Spinal cord (tissue), 10 donors: ENCODE results near the gene SMC5. TPM values are rescaled to one million over a fixed set of nuclear protein-coding genes. Genes with fewer than 3 reads are reported as not detected.
A peak's percentile ranks its signal among the peaks of the same experiment; 100 is the strongest.

Source experiments
- DNase-seq, 6 donors: peaks; one replicate each; pipeline versions ENCODE4 v3.0.0 to v3.0.0-alpha.2; 2013 to 2015; ENCODE audit warnings: low spot score in 6 of 6, low read depth in 4 of 6
- H3K27ac ChIP-seq: one replicate; pipeline ENCODE4 v1.5.1; 2013; ENCODE audit warnings: low read depth, low read length, control low read depth
- H3K27me3 ChIP-seq: one replicate; pipeline ENCODE4 v1.6.1; 2013; ENCODE audit warnings: low read length; ENCODE audit not compliant: control insufficient read depth, insufficient read depth
- H3K36me3 ChIP-seq: one replicate; pipeline ENCODE4 v1.6.1; 2013; ENCODE audit warnings: low read length; ENCODE audit not compliant: control insufficient read depth, insufficient read depth
- H3K4me1 ChIP-seq: one replicate; pipeline ENCODE4 v1.6.1; 2013; ENCODE audit warnings: low read length; ENCODE audit not compliant: control insufficient read depth, insufficient read depth
- H3K4me3 ChIP-seq: one replicate; pipeline ENCODE4 v1.5.1; 2013; ENCODE audit warnings: low read depth, low read length, control low read depth
- H3K9me3 ChIP-seq: one replicate; pipeline ENCODE4 v1.6.1; 2013; ENCODE audit warnings: low read length; ENCODE audit not compliant: control insufficient read depth, insufficient read depth
- WGBS: methylation state at CpG from one replicate; pipeline ENCODE4 v1.1.5; 2013; ENCODE audit warnings: missing lambda C conversion rate; ENCODE audit not compliant: insufficient coverage; 5-methylcytosine and 5-hydroxymethylcytosine counted together
- polyA plus RNA-seq, 2 donors: library from polyadenylated mRNA; unstranded; fragments of 120-200 nt; gene quantifications; one replicate each; pipeline ENCODE4 v1.2.1, GENCODE V29; 2013; ENCODE audit not compliant: insufficient read length in 2 of 2
- total RNA-seq, 2 donors: library from RNA; depleted of rRNA in 1 of 2; stranded (reverse); fragments of 120-200 nt in 1 of 2; fragments of >200 nt in 1 of 2; gene quantifications; one replicate each; pipeline versions ENCODE4 v1.2.3 to v1.2.4, GENCODE V29; 2013 to 2014
- donor health status: healthy.

The SMC5 gene
- total and polyA plus RNA-seq, 4 donors = 24.2 to 39.5 (median 31.9) TPM

DNA sequence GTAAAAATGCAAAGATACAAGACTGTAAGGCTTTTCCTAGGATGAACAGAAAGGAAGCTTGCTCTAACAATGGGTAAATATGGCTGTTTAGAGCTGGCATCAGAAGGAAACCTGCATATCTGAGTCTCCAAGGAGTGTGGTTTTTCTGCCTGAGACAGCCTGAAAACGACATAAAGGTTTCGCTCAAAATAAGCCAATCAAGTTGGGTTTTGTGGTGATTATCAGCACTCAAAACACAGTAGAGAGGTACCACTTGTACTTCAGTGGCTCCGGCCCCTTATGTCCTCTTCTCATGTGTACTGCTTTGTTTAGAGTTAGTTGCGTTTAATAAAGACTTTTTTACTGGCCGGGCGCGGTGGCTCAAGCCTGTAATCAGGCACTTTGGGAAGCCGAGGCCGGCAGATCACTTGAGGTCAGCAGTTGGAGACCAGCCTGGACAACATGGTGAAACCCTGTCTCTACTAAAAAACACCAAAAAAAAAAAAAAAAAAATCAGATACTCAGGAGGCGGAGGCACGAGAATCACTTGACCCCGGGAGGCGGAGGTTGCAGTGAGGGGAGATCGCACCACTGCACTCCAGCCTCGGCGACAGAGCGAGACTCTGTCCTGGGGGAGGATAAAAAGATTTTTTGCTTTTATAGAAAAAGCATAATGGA is 116.3 kb downstream of the SMC5 start:
- WGBS = 65% methylated on average over 4 of the region's 17 CpGs
- no peak overlapping the region for H3K27ac ChIP-seq
- no peaks in the 10 kb centered on the region for H3K4me1 ChIP-seq
- H3K36me3 ChIP-seq = no peaks in the 10 kb centered on the region
- H3K27me3 ChIP-seq = no peaks in the 10 kb centered on the region
- H3K9me3 ChIP-seq = no peaks in the 10 kb centered on the region
- DNase-seq = peak in 1 of 6 donors; percentile 8
- no peak overlapping the region for H3K4me3 ChIP-seq

GRCh38 chr9:70382046-70382708 is 123.4 kb downstream of the SMC5 start:
- no peak overlapping the region for H3K4me3 ChIP-seq
- no peaks in the 10 kb centered on the region for H3K27me3 ChIP-seq
- no peak overlapping the region for H3K27ac ChIP-seq
- WGBS = 80% methylated on average over 5 of the region's 6 CpGs
- no peaks in the 10 kb centered on the region for H3K9me3 ChIP-seq
- peaks cover 3% of the 10 kb centered on the region for H3K4me1 ChIP-seq
- no peak for DNase-seq
- no peaks in the 10 kb centered on the region for H3K36me3 ChIP-seq

DNA sequence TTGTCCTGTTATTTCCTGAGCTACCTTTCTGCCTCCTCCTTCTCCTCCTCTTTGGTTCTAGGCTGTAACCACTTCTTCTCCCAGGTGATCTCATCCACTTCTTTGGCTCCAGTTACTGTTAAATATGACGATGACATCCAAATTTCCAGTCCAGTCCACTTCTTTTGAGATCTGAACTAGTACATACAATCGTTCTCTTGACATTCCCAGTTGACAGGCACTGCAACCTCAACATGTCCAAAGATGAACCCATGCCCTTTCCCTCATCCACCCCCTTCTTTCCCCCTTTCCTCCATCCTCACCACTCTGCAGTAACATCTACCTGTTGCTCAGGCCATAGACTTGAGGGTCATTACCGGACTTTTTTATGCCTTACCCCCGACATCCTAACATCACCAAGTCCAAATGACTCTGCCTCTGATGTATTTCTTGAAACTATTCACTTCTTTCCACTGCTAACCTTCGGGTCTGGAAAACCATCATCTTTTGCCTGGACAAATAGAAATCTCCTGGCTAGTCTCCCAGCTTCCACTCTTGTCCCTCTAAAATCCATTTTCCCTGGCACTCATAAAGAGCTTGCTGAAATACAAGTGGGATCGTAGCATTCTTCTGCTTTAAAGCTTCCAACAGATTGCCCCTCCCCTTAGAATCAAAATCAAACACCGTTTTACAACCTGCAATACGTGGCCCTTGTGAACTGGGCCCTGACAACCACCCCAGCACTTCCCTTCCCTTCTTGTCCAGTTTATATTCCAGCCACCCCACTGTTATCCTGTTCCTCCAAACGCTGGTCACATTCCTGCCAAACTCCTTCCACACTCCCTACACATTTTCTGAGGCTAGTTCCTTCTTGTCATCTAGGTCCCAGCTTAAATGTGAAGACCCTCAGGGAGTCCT is 124.2 kb downstream of the SMC5 start:
- H3K27me3 ChIP-seq = no peaks in the 10 kb centered on the region
- 67% methylated on average over 9 of the region's 9 CpGs for WGBS
- H3K4me1 ChIP-seq = peaks cover 3% of the 10 kb centered on the region
- no peaks in the 10 kb centered on the region for H3K9me3 ChIP-seq
- H3K27ac ChIP-seq = no peak overlapping the region
- DNase-seq = no peak
- H3K36me3 ChIP-seq = no peaks in the 10 kb centered on the region
- no peak overlapping the region for H3K4me3 ChIP-seq

GRCh38 chr9:70385426-70385825 is 126.6 kb downstream of the SMC5 start:
- peaks cover 8% of the 10 kb centered on the region for H3K4me1 ChIP-seq
- H3K4me3 ChIP-seq = no peak overlapping the region
- peak in 5 of 6 donors; percentile 32 to 82 (median 42) for DNase-seq
- no peaks in the 10 kb centered on the region for H3K36me3 ChIP-seq
- WGBS = no CpG with 5 or more reads among the region's 3 CpGs
- H3K27ac ChIP-seq = peak overlapping the region; percentile 72
- H3K9me3 ChIP-seq = no peaks in the 10 kb centered on the region
- no peaks in the 10 kb centered on the region for H3K27me3 ChIP-seq

GRCh38 chr9:70387663-70388062 is 128.9 kb downstream of the SMC5 start:
- Histone ChIP-seq H3K36me3 (no peaks in the 10 kb centered on the region), H3K9me3 (no peaks in the 10 kb centered on the region), H3K27me3 (no peaks in the 10 kb centered on the region), H3K4me3 (no peak overlapping the region), H3K4me1 (peaks cover 12% of the 10 kb centered on the region), H3K27ac (no peak overlapping the region)
- DNase-seq = no peak
- WGBS = 77% methylated on average over 19 of the region's 23 CpGs

- no peaks in the 10 kb centered on the region for H3K27me3 ChIP-seq
- WGBS = 92% methylated on average over 2 of the region's 3 CpGs
- peaks cover 18% of the 10 kb centered on the region for H3K4me1 ChIP-seq
- H3K9me3 ChIP-seq = no peaks in the 10 kb centered on the region
- H3K36me3 ChIP-seq = no peaks in the 10 kb centered on the region
- no peak overlapping the region for H3K27ac ChIP-seq
- DNase-seq = no peak
- H3K4me3 ChIP-seq = no peak overlapping the region
These were observed 130.4 kb downstream of the SMC5 start for GRCh38 chr9:70389188-70389587.

GRCh38 chr9:70389621-70390266 is 131.0 kb downstream of the SMC5 start:
- no peak overlapping the region for H3K27ac ChIP-seq
- H3K4me3 ChIP-seq = no peak overlapping the region
- H3K27me3 ChIP-seq = no peaks in the 10 kb centered on the region
- no CpG with 5 or more reads among the region's 10 CpGs for WGBS
- H3K4me1 ChIP-seq = peaks cover 18% of the 10 kb centered on the region
- no peaks in the 10 kb centered on the region for H3K36me3 ChIP-seq
- H3K9me3 ChIP-seq = no peaks in the 10 kb centered on the region
- peak in 1 of 6 donors; percentile 27 for DNase-seq

DNA sequence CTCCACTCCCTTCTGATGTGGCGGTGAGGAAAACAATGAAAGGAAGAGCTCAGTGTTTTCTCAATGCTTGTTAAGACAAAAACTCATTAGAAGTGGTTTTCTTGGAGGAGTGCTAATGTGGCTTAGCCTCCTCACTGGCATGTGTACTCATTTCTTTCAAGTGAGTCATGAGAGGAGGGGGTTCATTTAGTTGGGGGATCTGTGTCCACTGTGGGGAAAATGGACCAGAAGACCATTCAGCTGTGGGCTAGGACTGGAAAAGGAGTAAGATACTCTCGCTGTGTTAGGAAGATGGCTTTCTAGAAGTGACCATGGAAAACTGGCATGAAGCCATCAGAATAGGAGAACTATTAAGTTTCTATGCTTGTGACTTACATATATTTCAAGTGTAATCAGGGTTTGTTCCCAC is 132.2 kb downstream of the SMC5 start:
- H3K4me3 ChIP-seq = no peak overlapping the region
- H3K27ac ChIP-seq = no peak overlapping the region
- H3K9me3 ChIP-seq = no peaks in the 10 kb centered on the region
- DNase-seq = no peak
- H3K4me1 ChIP-seq = peaks cover 15% of the 10 kb centered on the region
- H3K27me3 ChIP-seq = no peaks in the 10 kb centered on the region
- no peaks in the 10 kb centered on the region for H3K36me3 ChIP-seq
- WGBS = 100% methylated on average over 1 of the region's 2 CpGs

GRCh38 chr9:70392189-70392588 is 133.4 kb downstream of the SMC5 start:
- H3K4me3 ChIP-seq = no peak overlapping the region
- peak in 1 of 6 donors; percentile 29 for DNase-seq
- H3K9me3 ChIP-seq = no peaks in the 10 kb centered on the region
- H3K4me1 ChIP-seq = peaks cover 15% of the 10 kb centered on the region
- WGBS = 29% methylated on average over 1 of the region's 2 CpGs
- H3K27ac ChIP-seq = no peak overlapping the region
- no peaks in the 10 kb centered on the region for H3K27me3 ChIP-seq
- no peaks in the 10 kb centered on the region for H3K36me3 ChIP-seq
